Neutrophil (primary cell): ENCODE data around the gene NPFFR2.

Experiments used
- H3K27ac ChIP-seq: fragments of 200-600 bp; sonication (generic); 2 replicates; pipeline ENCODE4 v1.5.1; 2016; ENCODE audit warnings: mild to moderate bottlenecking, moderate library complexity
- H3K27me3 ChIP-seq: fragments of 200-600 bp; sonication (generic); 2 replicates; pipeline ENCODE4 v1.6.0; 2016; ENCODE audit warnings: mild to moderate bottlenecking
- H3K36me3 ChIP-seq: fragments of 200-600 bp; sonication (generic); 2 replicates; pipeline ENCODE4 v1.5.1; 2017
- H3K4me1 ChIP-seq, 2 experiments: fragments of 200-600 bp in 1 of 2; sonication (generic) in 1 of 2; 1 replicate in 1 of 2; 2 replicates in 1 of 2; pipeline versions ENCODE4 v1.5.1 to v1.6.1; 2013 to 2016; ENCODE audit warnings: low read depth in 1 of 2, low read length in 1 of 2, mild to moderate bottlenecking in 1 of 2, moderate library complexity in 1 of 2; ENCODE audit not compliant: control insufficient read depth in 1 of 2, insufficient read depth in 1 of 2
- H3K4me3 ChIP-seq, 2 experiments: fragments of 200-600 bp in 1 of 2; sonication (generic) in 1 of 2; 1 replicate in 1 of 2; 2 replicates in 1 of 2; pipeline ENCODE4 v1.5.1; 2013 to 2016; ENCODE audit warnings: low read depth in 1 of 2, low read length in 1 of 2, mild to moderate bottlenecking in 1 of 2, moderate library complexity in 1 of 2
- H3K9me3 ChIP-seq: fragments of 200-600 bp; sonication (generic); 2 replicates; pipeline ENCODE4 v1.5.1; 2016
- CTCF ChIP-seq: fragments of 200-600 bp; sonication (generic); IDR thresholded peaks from 2 replicates; pipeline ENCODE4 v1.5.1; 2016; ENCODE audit warnings: antibody characterized with exemption

Gene NPFFR2

GRCh38 chr4:72031868-72032608 lies at the start of gene NPFFR2:
Gene NPFFR2, plus strand, starts transcription at chr4:72032000. Its CDS starts 96,592 bp downstream, at chr4:72128592.
- H3K9me3 ChIP-seq = no peaks in the 10 kb centered on the region
- no peak within 1 kb of the TSS for H3K4me3 ChIP-seq
- H3K27me3 ChIP-seq = peaks cover 19% of the 10 kb centered on the region
- H3K36me3 ChIP-seq = no peaks in the 10 kb centered on the region
- TF ChIP-seq CTCF = no peak
- H3K27ac ChIP-seq = no peak within 1 kb of the TSS
- H3K4me1 ChIP-seq = no peaks in the 10 kb centered on the region

GRCh38 chr4:71992571-71993312 lies 39.1 kb upstream of the NPFFR2 start:
- H3K36me3 ChIP-seq = no peaks in the 10 kb centered on the region
- no peaks in the 10 kb centered on the region for H3K27me3 ChIP-seq
- no peaks in the 10 kb centered on the region for H3K4me1 ChIP-seq
- H3K27ac ChIP-seq = no peak overlapping the region
- H3K9me3 ChIP-seq = no peaks in the 10 kb centered on the region
- no peak for TF ChIP-seq CTCF
- no peak overlapping the region for H3K4me3 ChIP-seq

GRCh38 chr4:71994559-71994958 lies 37.2 kb upstream of the NPFFR2 start:
- Histone ChIP-seq H3K27me3 (no peaks in the 10 kb centered on the region), H3K36me3 (no peaks in the 10 kb centered on the region), H3K27ac (no peak overlapping the region), H3K4me1 (no peaks in the 10 kb centered on the region), H3K4me3 (no peak overlapping the region), H3K9me3 (no peaks in the 10 kb centered on the region)
- no peak for TF ChIP-seq CTCF

GRCh38 chr4:71995297-71995696 lies 36.5 kb upstream of the NPFFR2 start:
- no peaks in the 10 kb centered on the region for H3K4me1 ChIP-seq
- H3K4me3 ChIP-seq = no peak overlapping the region
- H3K27me3 ChIP-seq = no peaks in the 10 kb centered on the region
- H3K36me3 ChIP-seq = no peaks in the 10 kb centered on the region
- no peak overlapping the region for H3K27ac ChIP-seq
- no peaks in the 10 kb centered on the region for H3K9me3 ChIP-seq
- no peak for TF ChIP-seq CTCF

- Histone ChIP-seq H3K9me3 (no peaks in the 10 kb centered on the region), H3K27me3 (no peaks in the 10 kb centered on the region), H3K36me3 (no peaks in the 10 kb centered on the region), H3K27ac (no peak overlapping the region), H3K4me3 (no peak overlapping the region), H3K4me1 (no peaks in the 10 kb centered on the region)
- TF ChIP-seq CTCF = no peak
Measured at GRCh38 chr4:72006586-72006985, 25.2 kb upstream of the NPFFR2 start.
